GM21390 (cell line): ENCODE results near the gene TINAGL1.
"Not testable (repeated sequence)": the region's sequence is repeated elsewhere in the genome, so short reads cannot be mapped to it uniquely, and the experiment has no call there.

Source experiments
- ATAC-seq: cut with Tn5 transposase; IDR thresholded peaks from one replicate; pipeline ENCODE4 v1.9.1; 2021; ENCODE audit not compliant: unreplicated experiment

Gene TINAGL1

DNA sequence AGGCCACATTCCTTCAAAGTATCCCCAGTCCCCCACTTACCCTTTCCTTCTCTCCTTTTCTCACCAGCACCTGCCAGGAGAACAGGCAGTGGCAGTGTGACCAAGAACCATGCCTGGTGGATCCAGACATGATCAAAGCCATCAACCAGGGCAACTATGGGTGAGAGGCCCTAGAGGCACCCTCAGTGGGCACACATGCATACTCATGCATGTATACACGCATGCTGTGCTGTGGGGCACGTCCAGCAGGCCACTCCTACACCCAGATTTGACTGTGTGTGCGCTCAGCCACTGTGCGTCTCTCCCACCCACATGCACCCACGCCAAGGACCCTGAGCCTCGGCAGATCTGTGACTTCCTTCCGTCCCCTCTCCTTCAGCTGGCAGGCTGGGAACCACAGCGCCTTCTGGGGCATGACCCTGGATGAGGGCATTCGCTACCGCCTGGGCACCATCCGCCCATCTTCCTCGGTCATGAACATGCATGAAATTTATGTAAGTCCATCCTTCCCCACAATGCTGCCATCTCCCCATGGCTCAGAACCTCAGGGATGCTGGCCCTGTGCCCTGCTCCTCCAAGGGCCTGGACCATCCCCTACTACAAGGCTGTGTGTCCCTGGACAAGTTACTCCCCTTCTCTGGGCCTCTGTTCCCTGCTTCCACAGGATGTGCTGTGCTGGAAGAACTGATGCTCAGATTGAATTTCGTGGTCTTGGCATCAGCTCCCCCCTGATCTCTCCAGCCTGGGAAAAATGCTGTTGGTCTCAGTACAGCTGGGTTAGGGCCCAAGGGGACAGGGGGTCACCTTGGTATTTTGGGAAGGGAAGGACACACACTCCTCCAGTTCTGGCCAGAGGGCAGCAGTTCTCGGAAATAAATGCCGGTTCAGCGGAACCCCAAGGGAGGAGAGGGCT is 7.0 kb downstream of the TINAGL1 start:
- no peak for ATAC-seq

GRCh38 chr1:31583995-31584868 is 7.9 kb downstream of the TINAGL1 start:
- ATAC-seq = no peak

DNA sequence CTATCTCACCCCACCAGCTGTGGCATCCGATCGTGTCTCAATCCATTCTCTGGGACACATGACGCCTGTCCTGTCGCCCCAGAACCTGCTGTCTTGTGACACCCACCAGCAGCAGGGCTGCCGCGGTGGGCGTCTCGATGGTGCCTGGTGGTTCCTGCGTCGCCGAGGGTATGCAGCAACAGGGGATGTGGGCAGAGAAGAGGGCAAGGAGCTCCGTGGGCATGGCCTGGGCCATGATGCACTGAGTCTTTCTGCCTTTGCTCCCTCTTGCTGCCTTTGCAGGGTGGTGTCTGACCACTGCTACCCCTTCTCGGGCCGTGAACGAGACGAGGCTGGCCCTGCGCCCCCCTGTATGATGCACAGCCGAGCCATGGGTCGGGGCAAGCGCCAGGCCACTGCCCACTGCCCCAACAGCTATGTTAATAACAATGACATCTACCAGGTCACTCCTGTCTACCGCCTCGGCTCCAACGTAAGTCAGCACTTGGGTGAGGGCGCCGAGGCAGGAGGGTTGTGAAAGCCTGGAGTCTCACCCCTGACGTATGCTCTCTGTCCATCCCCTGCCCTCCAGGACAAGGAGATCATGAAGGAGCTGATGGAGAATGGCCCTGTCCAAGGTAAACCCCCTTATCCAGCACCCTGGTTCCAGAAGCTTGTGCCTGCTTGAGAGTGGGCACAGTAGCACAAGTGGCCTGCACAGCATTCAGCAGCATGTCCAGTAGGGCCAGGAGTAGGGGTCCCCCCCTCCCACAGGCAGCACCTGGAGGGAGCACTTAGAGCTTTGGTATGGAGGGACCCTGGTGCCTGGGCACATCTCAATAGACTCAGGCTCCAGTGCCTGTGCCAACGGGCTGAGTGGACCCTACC is 8.8 kb downstream of the TINAGL1 start:
- no peak for ATAC-seq

GRCh38 chr1:31585736-31586365 is 9.5 kb downstream of the TINAGL1 start:
- no peak for ATAC-seq

- no peak for ATAC-seq
These were observed 10.3 kb downstream of the TINAGL1 start for GRCh38 chr1:31586376-31587327.

DNA sequence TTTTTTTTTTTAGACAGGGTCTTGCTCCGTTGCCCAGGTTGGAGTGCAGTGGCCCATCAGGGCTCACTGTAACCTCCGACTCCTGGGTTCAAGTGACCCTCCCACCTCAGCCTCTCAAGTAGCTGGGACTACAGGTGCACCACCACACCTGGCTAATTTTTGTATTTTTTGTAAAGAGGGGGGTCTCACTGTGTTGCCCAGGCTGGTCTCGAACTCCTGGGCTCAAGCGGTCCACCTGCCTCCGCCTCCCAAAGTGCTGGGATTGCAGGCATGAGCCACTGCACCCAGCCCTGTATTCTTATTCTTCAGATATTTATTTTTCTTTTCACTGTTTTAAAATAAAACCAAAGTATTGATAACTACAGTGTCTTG is 11.0 kb downstream of the TINAGL1 start:
- ATAC-seq = not testable (repeated sequence)

DNA sequence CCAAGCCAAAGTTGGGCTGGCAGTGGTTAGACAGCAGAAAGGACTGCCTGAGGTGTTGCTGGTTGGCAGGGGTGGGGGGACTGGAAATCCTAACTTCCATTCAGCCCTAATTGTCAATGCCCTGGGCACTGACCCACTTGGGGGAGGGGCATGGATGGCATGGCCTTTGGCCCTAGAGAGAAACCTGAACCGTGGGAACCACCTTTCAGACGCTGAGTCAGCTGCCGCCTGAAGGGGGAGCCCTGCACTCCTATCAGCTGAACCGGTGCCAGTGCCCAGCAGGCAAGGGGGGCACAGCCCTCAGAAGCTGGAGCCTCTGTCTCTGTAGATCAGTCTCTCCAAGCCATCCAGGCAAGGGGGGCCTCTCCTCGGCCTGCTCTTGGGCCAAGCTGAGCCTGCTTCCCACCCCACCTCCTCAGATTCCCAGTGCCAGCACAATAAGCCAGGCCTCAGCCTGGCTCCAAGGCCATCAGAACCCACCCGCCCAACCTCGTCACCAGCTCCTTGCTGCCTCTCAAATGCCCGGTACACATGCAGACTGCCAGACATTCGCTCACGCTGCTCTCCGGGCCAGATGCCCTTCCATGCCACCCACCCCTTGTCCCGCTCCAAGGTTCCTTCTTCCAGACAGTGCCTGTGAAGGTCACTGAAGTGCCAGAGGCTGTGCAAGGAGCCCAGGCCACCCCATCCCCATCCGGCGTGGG is 11.6 kb downstream of the TINAGL1 start:
- no peak for ATAC-seq

DNA sequence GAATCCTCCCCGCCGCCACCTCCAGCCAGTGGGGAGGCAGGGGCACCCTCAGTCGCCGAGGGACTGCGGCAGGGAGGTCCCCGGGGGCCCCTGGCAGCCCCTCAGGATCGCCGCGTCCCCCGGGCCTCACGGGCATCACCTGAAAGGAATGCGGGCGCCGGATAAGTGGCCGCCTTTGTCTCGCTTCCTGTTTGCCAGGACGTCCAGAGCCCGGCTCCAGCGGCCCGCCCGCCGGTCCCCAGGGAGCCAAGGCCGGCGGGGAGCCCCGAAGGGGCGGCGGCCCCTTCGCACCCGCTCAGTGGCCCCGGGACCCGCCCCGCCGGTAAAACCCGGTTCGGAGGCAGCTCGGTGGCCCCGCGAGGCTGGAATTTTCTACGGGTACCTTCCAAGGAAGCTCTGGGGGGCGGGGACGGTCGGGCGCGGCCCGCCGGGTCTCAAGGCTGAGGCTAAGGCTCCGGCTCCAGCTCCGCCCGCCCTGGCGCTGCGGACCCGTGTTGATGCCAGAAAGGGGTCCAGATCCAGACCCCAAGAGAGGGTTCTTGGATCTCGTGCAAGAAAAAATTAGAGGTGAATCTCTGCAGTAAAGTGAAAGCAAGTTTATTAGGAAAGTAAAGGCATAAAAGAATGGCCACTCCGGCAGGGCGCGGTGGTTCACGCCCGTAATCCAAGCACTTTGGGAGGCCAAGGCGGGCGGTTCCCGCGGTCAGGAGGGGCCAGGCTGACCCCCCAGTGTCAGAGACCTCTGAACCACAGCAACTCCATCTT is 12.6 kb downstream of the TINAGL1 start:
- ATAC-seq = no peak

DNA sequence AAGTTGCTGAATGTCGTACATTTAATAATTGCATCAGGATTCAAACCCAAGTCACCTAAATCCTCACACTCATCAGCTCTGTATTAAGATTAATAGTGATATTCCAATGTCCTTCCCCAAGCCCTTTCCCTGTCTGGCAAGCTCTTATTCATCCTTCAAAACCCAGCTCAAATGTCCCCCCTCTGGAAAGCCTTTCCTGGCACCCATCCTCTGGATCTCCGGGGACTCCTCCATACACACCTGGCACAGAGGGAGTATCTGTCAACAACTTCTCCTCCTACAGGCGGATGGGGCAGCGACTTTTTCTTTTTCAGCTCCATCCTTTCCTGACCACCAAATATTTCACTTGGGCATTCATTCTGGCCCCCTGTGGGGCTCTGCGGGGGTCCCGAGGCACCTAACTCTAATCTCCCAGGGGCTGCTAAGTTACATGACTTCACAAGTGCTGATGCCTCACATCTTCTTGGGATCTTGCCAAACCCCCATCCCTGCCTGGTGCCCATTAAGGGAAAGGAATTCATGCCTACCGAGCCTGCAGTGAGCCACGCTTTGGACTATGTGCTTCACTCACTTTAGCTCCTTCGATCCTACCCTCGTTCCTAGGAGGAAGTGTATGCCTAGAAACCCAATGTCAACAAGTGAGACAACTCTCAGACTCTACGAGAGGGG is 15.2 kb downstream of the TINAGL1 start:
- ATAC-seq = no peak

DNA sequence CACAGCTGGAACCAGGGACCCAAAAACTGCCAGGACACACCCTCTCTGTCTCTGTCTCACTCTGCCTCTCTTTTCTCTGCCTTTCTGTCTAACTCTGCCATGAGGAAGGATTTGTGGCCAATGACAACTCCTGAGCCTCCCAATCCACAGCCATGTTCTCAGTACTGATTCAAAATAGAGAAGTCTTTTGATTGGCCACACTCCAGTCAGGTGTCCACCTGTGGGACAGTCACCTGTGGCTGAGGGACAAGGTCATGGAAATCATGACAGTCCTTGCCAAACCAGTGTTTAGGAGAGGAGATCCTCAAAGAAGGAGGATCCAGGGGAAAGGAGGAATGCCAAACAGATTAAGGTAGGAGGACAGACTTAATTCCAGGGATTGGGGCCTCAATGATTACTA is 15.8 kb downstream of the TINAGL1 start:
- no peak for ATAC-seq

DNA sequence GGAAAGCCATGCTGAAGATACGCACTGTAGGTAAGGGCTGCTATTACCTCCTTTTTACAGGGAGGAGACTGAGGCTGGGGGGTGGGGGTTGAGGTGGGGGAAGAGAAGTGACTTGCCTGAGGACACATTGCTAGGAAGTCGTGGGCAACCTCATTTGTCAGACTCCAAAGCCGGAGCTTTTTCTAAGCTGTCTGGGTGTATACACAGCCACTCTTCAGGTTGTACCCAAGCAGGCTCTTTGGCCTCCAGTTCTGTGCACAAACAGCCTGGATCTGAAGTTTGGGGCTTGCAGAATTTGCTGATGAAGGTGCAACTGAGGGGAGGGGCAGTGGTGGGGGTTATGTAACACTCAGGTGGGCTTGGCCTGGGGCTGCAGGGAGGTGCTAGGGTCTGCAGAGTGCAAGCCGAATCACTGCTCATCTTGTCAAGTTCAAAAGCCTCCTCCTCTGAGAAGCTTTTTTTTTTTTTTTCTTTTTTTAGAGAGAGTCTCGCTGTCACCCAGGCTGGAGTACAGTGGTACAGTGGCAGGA is 16.9 kb downstream of the TINAGL1 start:
- ATAC-seq = no peak

DNA sequence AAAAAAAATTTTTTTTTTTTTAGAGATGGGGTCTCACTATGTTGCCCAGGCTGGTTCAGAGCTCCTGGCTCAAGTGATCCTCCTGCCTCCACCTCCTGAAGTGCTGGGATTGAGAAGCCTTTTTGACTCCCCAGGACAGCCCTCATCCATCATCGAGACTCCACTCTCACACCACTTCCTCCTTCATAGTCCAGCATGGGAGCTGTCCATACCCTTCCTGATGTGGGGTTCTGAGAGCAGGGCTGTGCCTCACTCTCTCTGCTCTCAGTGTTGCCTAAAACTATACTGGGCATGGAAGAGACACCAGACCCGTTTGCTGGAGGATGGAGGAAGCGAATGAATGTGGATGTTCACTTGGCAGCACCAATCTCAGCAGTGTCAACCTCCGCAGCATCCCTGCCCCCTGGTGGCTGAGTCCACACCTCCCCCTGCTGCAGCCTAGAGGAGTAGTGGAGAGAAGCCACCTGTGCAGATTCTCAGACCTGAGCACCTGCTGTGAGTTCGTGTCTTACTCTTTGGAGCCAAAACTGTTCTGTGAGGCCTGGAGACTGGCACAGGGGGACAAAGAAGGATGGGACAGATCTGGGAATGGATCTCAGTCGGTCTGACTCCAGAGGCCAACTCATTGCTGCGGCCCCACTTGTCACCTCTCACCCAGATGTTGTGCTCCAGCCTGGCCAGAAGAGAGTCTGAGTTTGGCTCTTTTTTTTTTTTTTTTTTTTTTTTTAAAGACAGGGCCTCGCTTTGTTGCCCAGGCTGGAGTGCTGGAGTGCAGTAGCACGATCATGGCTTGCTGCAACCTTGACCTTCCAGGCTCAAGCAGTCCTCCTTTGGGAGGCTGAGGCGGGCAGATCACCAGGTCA is 17.7 kb downstream of the TINAGL1 start:
- ATAC-seq = peak; percentile 60

DNA sequence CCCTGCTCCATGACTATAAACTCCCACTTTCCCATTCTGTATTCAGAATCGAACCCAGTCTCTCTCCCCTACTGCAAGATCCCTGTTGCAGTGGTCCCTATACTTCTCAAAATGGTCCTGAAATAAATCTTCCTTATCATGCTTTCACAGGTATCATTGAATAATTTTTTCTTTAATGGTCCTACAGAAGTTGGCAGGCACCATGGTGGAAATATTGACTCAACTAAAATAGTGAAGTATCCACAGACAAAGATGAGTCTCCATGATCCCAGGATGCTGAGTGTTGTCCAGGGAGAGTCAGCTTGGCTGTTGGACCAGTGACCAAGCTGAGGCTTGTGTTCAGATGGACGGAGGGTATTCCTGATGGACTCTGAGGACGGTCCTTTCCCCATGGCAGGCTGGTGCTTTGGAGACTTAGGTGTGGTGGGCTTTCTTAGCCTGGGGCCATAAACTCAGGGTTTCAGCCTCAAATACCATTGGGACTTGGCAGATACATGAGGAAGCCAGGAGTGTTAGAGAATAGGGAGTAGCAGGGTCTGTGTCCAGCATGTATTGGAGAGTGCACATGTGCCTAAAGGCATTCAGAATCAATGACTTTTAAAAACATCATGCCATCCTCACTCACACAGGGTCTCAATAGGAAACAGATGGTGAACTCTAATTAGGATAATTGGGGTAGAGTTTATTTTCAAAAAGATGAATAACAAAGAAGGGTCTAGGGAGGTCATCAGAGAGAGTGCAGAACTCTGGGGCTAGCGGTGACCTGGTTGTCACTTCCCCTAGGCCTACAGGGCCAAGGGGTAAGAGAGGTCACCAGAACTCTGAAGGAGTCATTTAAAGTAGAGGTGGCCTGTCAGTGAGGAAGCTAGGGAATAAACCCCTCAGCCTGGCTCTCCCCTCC is 19.8 kb downstream of the TINAGL1 start:
- no peak for ATAC-seq

DNA sequence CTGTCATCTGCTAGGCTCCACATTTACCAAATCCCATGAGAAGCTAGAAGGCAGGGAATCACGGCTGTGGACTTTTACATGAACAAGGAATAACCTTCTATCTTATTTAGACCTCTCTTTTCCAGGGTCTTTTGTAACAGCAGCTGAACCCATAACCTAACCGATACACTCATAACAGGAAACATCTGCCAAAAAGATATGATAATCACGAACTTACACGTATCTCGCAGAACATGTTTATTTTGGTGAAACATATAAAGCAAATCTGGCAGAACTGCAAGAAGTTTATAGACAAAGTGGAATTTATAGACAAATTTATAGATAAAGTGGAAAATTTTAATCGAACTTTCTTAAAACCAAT is 20.4 kb downstream of the TINAGL1 start:
- ATAC-seq = no peak

DNA sequence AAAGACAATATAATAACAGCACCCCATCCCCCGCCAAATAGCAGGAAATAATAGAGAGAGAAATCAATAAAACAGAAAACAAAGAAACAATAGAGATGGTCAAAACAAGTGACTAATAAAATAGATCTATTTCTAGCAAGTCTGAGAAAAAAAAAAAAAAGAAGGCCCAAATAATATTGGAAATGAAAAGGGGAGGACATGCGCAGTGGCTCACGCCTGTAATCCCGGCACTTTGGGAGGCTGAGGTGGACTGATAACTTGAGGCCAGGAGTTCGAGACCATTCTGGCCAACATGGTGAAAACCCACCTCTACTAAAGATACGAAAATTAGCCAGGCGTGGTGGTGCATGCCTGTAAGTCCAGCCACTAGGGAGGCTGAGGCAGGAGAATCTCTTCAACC is 22.7 kb downstream of the TINAGL1 start:
- no peak for ATAC-seq
